ENCODE measurements around the gene FZD10. TPM values are rescaled to one million over a fixed set of nuclear protein-coding genes. Genes with fewer than 3 reads are reported as not detected.

FZD10 gene
- total RNA-seq, 1 donor from 2014 or later, result not detected

- no peak overlapping the region for H3K4me3 Mint-ChIP-seq
- DNase-seq (ENCODE audit: low spot score), result no peak
- no peak overlapping the region for H3K27ac Mint-ChIP-seq
- H3K27me3 Mint-ChIP-seq (ENCODE audit: insufficient read depth), result peaks cover 29% of the 10 kb centered on the region
- H3K36me3 Mint-ChIP-seq (ENCODE audit: low read depth), result peaks cover 2% of the 10 kb centered on the region
- H3K9me3 Mint-ChIP-seq, result no peaks in the 10 kb centered on the region
- intact Hi-C loops (cut with micrococcal nuclease), result no loop called here
- no peaks in the 10 kb centered on the region for H3K4me1 Mint-ChIP-seq (ENCODE audit: low read depth)
Observed at GRCh38 chr12:130163461-130164215, 1.4 kb downstream of the FZD10 start.

GRCh38 chr12:130164216-130164542 lies 1.9 kb downstream of the FZD10 start:
- Mint-ChIP-seq H3K27ac (no peak overlapping the region), H3K9me3 (no peaks in the 10 kb centered on the region), H3K4me3 (no peak overlapping the region), H3K4me1 (ENCODE audit: low read depth) (no peaks in the 10 kb centered on the region), H3K27me3 (ENCODE audit: insufficient read depth) (peaks cover 32% of the 10 kb centered on the region), H3K36me3 (ENCODE audit: low read depth) (peaks cover 2% of the 10 kb centered on the region)
- no peak for DNase-seq (ENCODE audit: low spot score)
- intact Hi-C loops (cut with micrococcal nuclease), result no loop called here

GRCh38 chr12:130164936-130165335 lies 2.7 kb downstream of the FZD10 start:
- intact Hi-C loops (cut with micrococcal nuclease), result no loop called here
- no peaks in the 10 kb centered on the region for H3K4me1 Mint-ChIP-seq (ENCODE audit: low read depth)
- H3K27me3 Mint-ChIP-seq (ENCODE audit: insufficient read depth), result peaks cover 34% of the 10 kb centered on the region

GRCh38 chr12:130166306-130166705 lies 4.0 kb downstream of the FZD10 start:
- no peak overlapping the region for H3K4me3 Mint-ChIP-seq
- intact Hi-C loops (cut with micrococcal nuclease), result no loop called here
- H3K9me3 Mint-ChIP-seq, result no peaks in the 10 kb centered on the region

More at GRCh38 chr12:130164936-130165335, 2.7 kb downstream of the FZD10 start:
- peaks cover 2% of the 10 kb centered on the region for H3K36me3 Mint-ChIP-seq (ENCODE audit: low read depth)
- DNase-seq (ENCODE audit: low spot score), result no peak
- no peaks in the 10 kb centered on the region for H3K9me3 Mint-ChIP-seq
- no peak overlapping the region for H3K4me3 Mint-ChIP-seq
- H3K27ac Mint-ChIP-seq, result no peak overlapping the region

GRCh38 chr12:130167537-130167936 lies 5.3 kb downstream of the FZD10 start:
- H3K36me3 Mint-ChIP-seq (ENCODE audit: low read depth), result peaks cover 2% of the 10 kb centered on the region
- no peak overlapping the region for H3K4me3 Mint-ChIP-seq
- no peak for DNase-seq (ENCODE audit: low spot score)
- no peaks in the 10 kb centered on the region for H3K9me3 Mint-ChIP-seq
- H3K4me1 Mint-ChIP-seq (ENCODE audit: low read depth), result no peaks in the 10 kb centered on the region
- no peak overlapping the region for H3K27ac Mint-ChIP-seq
- intact Hi-C loops (cut with micrococcal nuclease), result no loop called here
- H3K27me3 Mint-ChIP-seq (ENCODE audit: insufficient read depth), result peaks cover 29% of the 10 kb centered on the region

More at GRCh38 chr12:130166306-130166705, 4.0 kb downstream of the FZD10 start:
- no peaks in the 10 kb centered on the region for H3K4me1 Mint-ChIP-seq (ENCODE audit: low read depth)
- no peak overlapping the region for H3K27ac Mint-ChIP-seq
- no peak for DNase-seq (ENCODE audit: low spot score)
- peaks cover 32% of the 10 kb centered on the region for H3K27me3 Mint-ChIP-seq (ENCODE audit: insufficient read depth)
- peaks cover 2% of the 10 kb centered on the region for H3K36me3 Mint-ChIP-seq (ENCODE audit: low read depth)

GRCh38 chr12:130169256-130169655 lies 7.0 kb downstream of the FZD10 start:
- intact Hi-C loops (cut with micrococcal nuclease), result no loop called here
- H3K27me3 Mint-ChIP-seq (ENCODE audit: insufficient read depth), result peaks cover 21% of the 10 kb centered on the region
- no peaks in the 10 kb centered on the region for H3K9me3 Mint-ChIP-seq
- no peak for DNase-seq (ENCODE audit: low spot score)
- H3K4me1 Mint-ChIP-seq (ENCODE audit: low read depth), result no peaks in the 10 kb centered on the region
- H3K27ac Mint-ChIP-seq, result no peak overlapping the region
- no peaks in the 10 kb centered on the region for H3K36me3 Mint-ChIP-seq (ENCODE audit: low read depth)
- no peak overlapping the region for H3K4me3 Mint-ChIP-seq

- no peaks in the 10 kb centered on the region for H3K36me3 Mint-ChIP-seq (ENCODE audit: low read depth)
- intact Hi-C loops (cut with micrococcal nuclease), result no loop called here
- no peaks in the 10 kb centered on the region for H3K4me1 Mint-ChIP-seq (ENCODE audit: low read depth)
- H3K9me3 Mint-ChIP-seq, result no peaks in the 10 kb centered on the region
- DNase-seq (ENCODE audit: low spot score), result no peak
- H3K27ac Mint-ChIP-seq, result no peak overlapping the region
- no peak overlapping the region for H3K4me3 Mint-ChIP-seq
- peaks cover 16% of the 10 kb centered on the region for H3K27me3 Mint-ChIP-seq (ENCODE audit: insufficient read depth)
Observed at GRCh38 chr12:130169924-130170323, 7.7 kb downstream of the FZD10 start.

GRCh38 chr12:130170611-130171010 lies 8.3 kb downstream of the FZD10 start:
- Mint-ChIP-seq H3K27ac (no peak overlapping the region), H3K27me3 (ENCODE audit: insufficient read depth) (peaks cover 11% of the 10 kb centered on the region), H3K9me3 (no peaks in the 10 kb centered on the region), H3K4me3 (no peak overlapping the region), H3K36me3 (ENCODE audit: low read depth) (no peaks in the 10 kb centered on the region), H3K4me1 (ENCODE audit: low read depth) (no peaks in the 10 kb centered on the region)
- intact Hi-C loops (cut with micrococcal nuclease), result no loop called here
- no peak for DNase-seq (ENCODE audit: low spot score)

GRCh38 chr12:130177635-130178242 lies 15.5 kb downstream of the FZD10 start:
- DNase-seq (ENCODE audit: low spot score), result no peak
- intact Hi-C loops (cut with micrococcal nuclease), result no loop called here
- peaks cover 2% of the 10 kb centered on the region for H3K27me3 Mint-ChIP-seq (ENCODE audit: insufficient read depth)
- no peaks in the 10 kb centered on the region for H3K4me1 Mint-ChIP-seq (ENCODE audit: low read depth)
- no peak overlapping the region for H3K4me3 Mint-ChIP-seq
- no peak overlapping the region for H3K27ac Mint-ChIP-seq
- no peaks in the 10 kb centered on the region for H3K36me3 Mint-ChIP-seq (ENCODE audit: low read depth)
- H3K9me3 Mint-ChIP-seq, result peaks cover 3% of the 10 kb centered on the region

- DNase-seq (ENCODE audit: low spot score), result no peak
Observed at GRCh38 chr12:130178282-130178681, 16.0 kb downstream of the FZD10 start.

GRCh38 chr12:130179191-130179590 lies 16.9 kb downstream of the FZD10 start:
- Mint-ChIP-seq H3K36me3 (ENCODE audit: low read depth) (no peaks in the 10 kb centered on the region), H3K4me1 (ENCODE audit: low read depth) (no peaks in the 10 kb centered on the region), H3K4me3 (no peak overlapping the region), H3K9me3 (peaks cover 3% of the 10 kb centered on the region), H3K27me3 (ENCODE audit: insufficient read depth) (peaks cover 2% of the 10 kb centered on the region), H3K27ac (no peak overlapping the region)
- DNase-seq (ENCODE audit: low spot score), result no peak
- intact Hi-C loops (cut with micrococcal nuclease), result no loop called here

More at GRCh38 chr12:130178282-130178681, 16.0 kb downstream of the FZD10 start:
- H3K4me3 Mint-ChIP-seq, result no peak overlapping the region
- no peaks in the 10 kb centered on the region for H3K36me3 Mint-ChIP-seq (ENCODE audit: low read depth)
- H3K9me3 Mint-ChIP-seq, result peaks cover 3% of the 10 kb centered on the region
- no peak overlapping the region for H3K27ac Mint-ChIP-seq
- intact Hi-C loops (cut with micrococcal nuclease), result no loop called here
- H3K27me3 Mint-ChIP-seq (ENCODE audit: insufficient read depth), result peaks cover 2% of the 10 kb centered on the region
- no peaks in the 10 kb centered on the region for H3K4me1 Mint-ChIP-seq (ENCODE audit: low read depth)

GRCh38 chr12:130179621-130180020 lies 17.4 kb downstream of the FZD10 start:
- Mint-ChIP-seq H3K27ac (no peak overlapping the region), H3K36me3 (ENCODE audit: low read depth) (no peaks in the 10 kb centered on the region), H3K9me3 (peaks cover 3% of the 10 kb centered on the region), H3K4me1 (ENCODE audit: low read depth) (no peaks in the 10 kb centered on the region), H3K4me3 (no peak overlapping the region), H3K27me3 (ENCODE audit: insufficient read depth) (peaks cover 2% of the 10 kb centered on the region)
- intact Hi-C loops (cut with micrococcal nuclease), result no loop called here
- DNase-seq (ENCODE audit: low spot score), result no peak

GRCh38 chr12:130181211-130181610 lies 18.9 kb downstream of the FZD10 start:
- no peak for DNase-seq (ENCODE audit: low spot score)
- Mint-ChIP-seq H3K4me1 (ENCODE audit: low read depth) (no peaks in the 10 kb centered on the region), H3K36me3 (ENCODE audit: low read depth) (no peaks in the 10 kb centered on the region), H3K9me3 (peaks cover 3% of the 10 kb centered on the region), H3K27me3 (ENCODE audit: insufficient read depth) (peaks cover 2% of the 10 kb centered on the region), H3K4me3 (no peak overlapping the region), H3K27ac (no peak overlapping the region)
- intact Hi-C loops (cut with micrococcal nuclease), result no loop called here

Data from activated T-helper 1 cell treated with anti-CD3 and anti-CD28 coated beads, Interleukin-12 subunit alpha, Interleukin-12 subunit beta, Interleukin-2, Interleukin-4 antibody, amounts not matched to agents 30 ng/mL and 10 ng/mL and 1 ng/mL, durations not matched to agents 14 hours and 24 hours and 36 hours (primary cell).